ENCODE measurements around the gene PHOX2B. TPM values are rescaled to one million over a fixed set of nuclear protein-coding genes. Genes with fewer than 3 reads are reported as not detected.
"Not testable (repeated sequence)": the region's sequence is repeated elsewhere in the genome, so short reads cannot be mapped to it uniquely, and the experiment has no call there.

Gene PHOX2B
- total RNA-seq, 6 experiments from 2014 or later = not detected

DNA sequence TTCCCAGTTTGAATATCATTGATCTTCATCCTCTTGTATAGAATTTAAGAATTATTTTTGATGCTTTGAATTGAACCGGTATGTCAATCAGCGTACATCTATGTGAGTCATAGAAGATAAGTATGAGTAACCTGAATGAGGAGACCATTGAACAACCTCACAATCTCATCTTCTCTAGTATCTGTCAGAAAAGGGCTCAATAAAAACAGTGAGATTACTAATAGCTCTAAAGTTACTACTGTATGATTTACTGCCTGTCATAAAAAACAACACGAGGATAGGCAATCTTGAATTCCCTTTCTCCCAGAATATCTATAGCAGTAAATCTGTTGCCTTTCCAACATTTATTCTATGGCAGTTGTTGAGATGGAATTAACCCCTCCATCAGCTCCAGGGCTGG, 36.1 kb downstream of the PHOX2B start:
- Histone ChIP-seq H3K4me1 (no peaks in the 10 kb centered on the region), H3K36me3 (no peaks in the 10 kb centered on the region), H3K27ac (no peak overlapping the region), H3K27me3 (no peaks in the 10 kb centered on the region), H3K9me3 (no peaks in the 10 kb centered on the region), H3K4me3 (no peak overlapping the region)
- DNase-seq (no peak), ATAC-seq (no peak)
- TF ChIP-seq, protein P1, sequence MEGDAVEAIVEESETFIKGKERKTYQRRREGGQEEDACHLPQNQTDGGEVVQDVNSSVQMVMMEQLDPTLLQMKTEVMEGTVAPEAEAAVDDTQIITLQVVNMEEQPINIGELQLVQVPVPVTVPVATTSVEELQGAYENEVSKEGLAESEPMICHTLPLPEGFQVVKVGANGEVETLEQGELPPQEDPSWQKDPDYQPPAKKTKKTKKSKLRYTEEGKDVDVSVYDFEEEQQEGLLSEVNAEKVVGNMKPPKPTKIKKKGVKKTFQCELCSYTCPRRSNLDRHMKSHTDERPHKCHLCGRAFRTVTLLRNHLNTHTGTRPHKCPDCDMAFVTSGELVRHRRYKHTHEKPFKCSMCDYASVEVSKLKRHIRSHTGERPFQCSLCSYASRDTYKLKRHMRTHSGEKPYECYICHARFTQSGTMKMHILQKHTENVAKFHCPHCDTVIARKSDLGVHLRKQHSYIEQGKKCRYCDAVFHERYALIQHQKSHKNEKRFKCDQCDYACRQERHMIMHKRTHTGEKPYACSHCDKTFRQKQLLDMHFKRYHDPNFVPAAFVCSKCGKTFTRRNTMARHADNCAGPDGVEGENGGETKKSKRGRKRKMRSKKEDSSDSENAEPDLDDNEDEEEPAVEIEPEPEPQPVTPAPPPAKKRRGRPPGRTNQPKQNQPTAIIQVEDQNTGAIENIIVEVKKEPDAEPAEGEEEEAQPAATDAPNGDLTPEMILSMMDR (IDR thresholded peaks at IDR 0.05) = no peak
- no peak for TF ChIP-seq POLR2A (IDR thresholded peaks at IDR 0.05)
- intact Hi-C loops (cut with DNase I) = no loop called here
- 72% methylated on average over 3 of the region's 3 CpGs for WGBS (ENCODE audit: insufficient coverage, low coverage, low lambda C conversion rate, missing lambda C conversion rate)

DNA sequence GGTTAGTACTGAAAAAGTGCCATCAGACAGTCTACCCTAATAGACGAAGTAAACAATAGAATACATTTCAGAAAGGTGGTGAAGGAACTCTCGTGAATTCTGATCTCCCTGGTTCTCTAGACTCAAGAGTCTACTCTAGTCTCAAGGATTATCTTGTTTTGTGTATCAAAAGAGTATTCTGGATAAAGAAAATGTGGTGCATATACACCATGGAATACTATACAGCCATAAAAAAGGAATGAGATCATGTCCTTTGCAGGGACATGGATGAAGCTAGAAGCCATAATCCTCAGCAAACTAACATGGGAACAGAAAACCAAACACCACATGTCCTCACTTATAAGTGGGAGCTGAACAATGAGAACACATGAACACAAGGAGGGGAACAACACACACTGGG, 36.9 kb downstream of the PHOX2B start:
- ATAC-seq; H3K27ac ChIP-seq; H3K4me3 ChIP-seq; H3K27me3 ChIP-seq; H3K36me3 ChIP-seq; H3K4me1 ChIP-seq; intact Hi-C loops (cut with DNase I); H3K9me3 ChIP-seq; DNase-seq: not testable (repeated sequence)
- WGBS (ENCODE audit: insufficient coverage, low coverage, low lambda C conversion rate, missing lambda C conversion rate) = 94% methylated on average over 2 of the region's 2 CpGs

DNA sequence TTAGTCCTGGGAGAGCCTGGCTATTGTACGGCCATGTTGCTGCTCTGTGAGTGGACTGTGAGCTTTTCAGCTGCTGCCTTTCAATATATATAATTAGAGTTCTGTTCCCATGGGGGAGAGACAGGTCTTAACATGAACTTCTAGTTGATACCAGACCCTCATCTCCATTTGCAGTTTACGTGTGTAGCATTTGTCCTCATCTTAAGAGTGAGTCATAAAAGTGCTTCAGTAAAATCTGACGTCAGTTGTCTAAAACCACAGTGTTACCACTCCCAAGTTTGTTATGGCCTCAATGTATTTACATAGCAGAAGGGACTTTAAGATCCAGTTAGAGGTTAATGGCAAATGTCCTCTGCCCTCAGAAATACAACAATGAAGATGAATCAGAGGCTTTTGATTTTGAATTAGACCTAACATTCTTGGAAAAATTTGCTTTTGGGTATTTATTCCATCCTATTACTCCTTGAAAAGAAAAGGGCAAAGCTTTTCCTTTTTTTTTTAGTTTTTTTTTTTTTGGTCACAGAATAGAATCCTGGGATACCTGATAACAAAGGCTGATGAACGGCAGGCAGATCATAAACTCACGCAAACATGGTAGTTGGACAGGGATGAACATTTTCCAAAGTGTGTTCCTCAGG, 38.6 kb downstream of the PHOX2B start:
- Histone ChIP-seq H3K4me1 (no peaks in the 10 kb centered on the region), H3K27ac (no peak overlapping the region), H3K9me3 (no peaks in the 10 kb centered on the region), H3K36me3 (no peaks in the 10 kb centered on the region), H3K27me3 (no peaks in the 10 kb centered on the region), H3K4me3 (no peak overlapping the region)
- intact Hi-C loops (cut with DNase I) = no loop called here
- DNase-seq (no peak), ATAC-seq (no peak)
- TF ChIP-seq POLR2A (IDR thresholded peaks at IDR 0.05) = no peak
- TF ChIP-seq, protein P1 (IDR thresholded peaks at IDR 0.05) = no peak
- WGBS (ENCODE audit: insufficient coverage, low coverage, low lambda C conversion rate, missing lambda C conversion rate) = 62% methylated on average over 5 of the region's 5 CpGs

DNA sequence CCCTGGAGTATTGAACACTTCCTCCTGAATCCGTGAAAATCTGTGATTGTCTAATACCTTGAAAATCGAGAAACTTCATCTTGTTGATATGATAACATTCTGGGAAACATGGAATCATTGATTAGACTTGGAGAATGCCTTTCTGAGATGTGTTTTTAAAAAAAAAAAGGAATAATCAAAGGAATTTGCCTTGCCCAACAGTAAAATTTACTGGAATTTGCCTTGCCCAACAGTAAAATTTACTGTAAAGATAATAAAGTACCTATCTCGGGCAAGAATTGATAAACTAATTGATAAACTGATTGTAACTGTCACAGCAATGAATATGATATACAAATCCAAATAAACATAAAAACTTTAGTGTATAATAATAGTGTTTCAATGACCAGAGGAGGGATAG, 44.7 kb downstream of the PHOX2B start:
- TF ChIP-seq POLR2A (IDR thresholded peaks at IDR 0.05) = no peak
- TF ChIP-seq, protein P1 (IDR thresholded peaks at IDR 0.05) = no peak
- H3K4me3 ChIP-seq = no peak overlapping the region
- intact Hi-C loops (cut with DNase I) = no loop called here
- H3K36me3 ChIP-seq = no peaks in the 10 kb centered on the region
- DNase-seq (no peak), ATAC-seq (no peak)
- no peaks in the 10 kb centered on the region for H3K27me3 ChIP-seq
- WGBS (ENCODE audit: insufficient coverage, low coverage, low lambda C conversion rate, missing lambda C conversion rate) = 38% methylated on average over 3 of the region's 3 CpGs
- H3K9me3 ChIP-seq = no peaks in the 10 kb centered on the region
- no peaks in the 10 kb centered on the region for H3K4me1 ChIP-seq
- H3K27ac ChIP-seq = no peak overlapping the region

DNA sequence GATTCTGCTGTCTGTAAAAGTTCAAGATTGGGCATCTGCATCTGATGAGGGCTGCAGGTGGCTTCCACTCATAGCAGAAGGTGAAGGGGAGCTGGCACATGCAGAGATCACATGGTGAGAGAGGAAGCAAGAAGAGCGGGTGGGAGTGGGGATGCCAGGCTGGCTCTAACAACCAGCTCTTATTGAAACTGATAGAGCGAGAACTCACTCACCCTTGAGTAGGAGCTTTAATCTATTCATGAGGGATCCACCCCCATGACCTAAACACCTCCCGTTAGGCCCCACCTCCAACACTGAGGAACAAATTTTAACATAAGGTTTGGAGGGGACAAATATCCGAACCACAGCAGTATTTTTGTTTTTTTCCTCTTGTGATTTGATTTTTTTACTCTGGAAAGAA, 45.8 kb downstream of the PHOX2B start:
- H3K27me3 ChIP-seq = no peaks in the 10 kb centered on the region
- ATAC-seq = no peak
- intact Hi-C loops (cut with DNase I) = no loop called here

More for the DNA sequence above, 45.8 kb downstream of the PHOX2B start:
- DNase-seq = no peak
- Histone ChIP-seq H3K4me3 (no peak overlapping the region), H3K27ac (no peak overlapping the region), H3K9me3 (no peaks in the 10 kb centered on the region), H3K4me1 (no peaks in the 10 kb centered on the region), H3K36me3 (no peaks in the 10 kb centered on the region)
- TF ChIP-seq POLR2A (IDR thresholded peaks at IDR 0.05) = no peak
- TF ChIP-seq, protein P1 (IDR thresholded peaks at IDR 0.05) = no peak
- WGBS (ENCODE audit: insufficient coverage, low coverage, low lambda C conversion rate, missing lambda C conversion rate) = 72% methylated on average over 3 of the region's 4 CpGs
